ENCODE results near the gene ROMO1. TPM values are rescaled to one million over a fixed set of nuclear protein-coding genes. Genes with fewer than 3 reads are reported as not detected.

ROMO1 gene
- total RNA-seq, 1 donor from 2014 or later = 105 TPM

DNA sequence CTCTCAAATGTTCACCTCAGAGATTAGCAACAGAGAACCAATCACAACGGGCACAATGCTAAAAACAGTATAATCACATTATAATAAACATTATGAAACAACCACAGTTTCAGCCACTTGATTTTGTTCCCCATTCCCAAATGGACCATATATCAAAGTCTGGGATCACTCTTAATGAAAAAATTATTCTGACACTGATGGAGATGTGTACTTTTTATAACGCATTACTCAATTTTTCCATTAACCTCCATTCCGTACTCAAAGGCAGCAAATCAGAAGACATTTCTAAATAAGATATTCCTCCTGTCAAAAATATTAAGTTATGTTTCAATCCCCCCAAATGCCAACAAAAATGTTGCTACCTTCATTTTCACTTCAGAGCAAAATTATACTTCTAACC, 37.3 kb upstream of the ROMO1 start:
- Mint-ChIP-seq H3K27me3 (ENCODE audit: low read depth) (no peaks in the 10 kb centered on the region), H3K36me3 (peaks cover 3% of the 10 kb centered on the region), H3K27ac (peak overlapping the region; percentile 86), H3K4me3 (peak overlapping the region; percentile 95), H3K9me3 (no peaks in the 10 kb centered on the region), H3K4me1 (peaks cover 57% of the 10 kb centered on the region)
- no peak for DNase-seq (ENCODE audit: low spot score in 2 of 2, unreplicated experiment in 2 of 2)
- TF ChIP-seq, protein P1, sequence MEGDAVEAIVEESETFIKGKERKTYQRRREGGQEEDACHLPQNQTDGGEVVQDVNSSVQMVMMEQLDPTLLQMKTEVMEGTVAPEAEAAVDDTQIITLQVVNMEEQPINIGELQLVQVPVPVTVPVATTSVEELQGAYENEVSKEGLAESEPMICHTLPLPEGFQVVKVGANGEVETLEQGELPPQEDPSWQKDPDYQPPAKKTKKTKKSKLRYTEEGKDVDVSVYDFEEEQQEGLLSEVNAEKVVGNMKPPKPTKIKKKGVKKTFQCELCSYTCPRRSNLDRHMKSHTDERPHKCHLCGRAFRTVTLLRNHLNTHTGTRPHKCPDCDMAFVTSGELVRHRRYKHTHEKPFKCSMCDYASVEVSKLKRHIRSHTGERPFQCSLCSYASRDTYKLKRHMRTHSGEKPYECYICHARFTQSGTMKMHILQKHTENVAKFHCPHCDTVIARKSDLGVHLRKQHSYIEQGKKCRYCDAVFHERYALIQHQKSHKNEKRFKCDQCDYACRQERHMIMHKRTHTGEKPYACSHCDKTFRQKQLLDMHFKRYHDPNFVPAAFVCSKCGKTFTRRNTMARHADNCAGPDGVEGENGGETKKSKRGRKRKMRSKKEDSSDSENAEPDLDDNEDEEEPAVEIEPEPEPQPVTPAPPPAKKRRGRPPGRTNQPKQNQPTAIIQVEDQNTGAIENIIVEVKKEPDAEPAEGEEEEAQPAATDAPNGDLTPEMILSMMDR (IDR thresholded peaks at IDR 0.05; ENCODE audit: unreplicated experiment) = no peak

DNA sequence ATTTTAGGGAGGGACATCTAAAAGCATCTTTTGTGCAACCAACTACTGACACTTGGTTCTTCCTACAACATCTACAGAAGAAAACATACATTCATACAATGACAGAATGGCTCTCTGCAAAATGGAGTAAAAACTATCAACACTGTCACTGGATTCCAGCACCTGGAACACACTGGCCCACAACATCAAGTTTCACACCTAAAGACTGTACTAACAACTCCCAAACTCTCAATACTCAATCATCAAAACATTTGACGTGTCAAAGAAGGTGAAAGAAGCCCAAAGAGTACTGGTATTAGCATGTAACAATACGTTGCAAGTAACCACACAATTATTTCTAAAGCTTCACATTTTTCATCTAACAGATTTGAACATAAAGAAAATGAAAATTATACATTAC, 36.7 kb upstream of the ROMO1 start:
- Mint-ChIP-seq H3K4me3 (peak overlapping the region; percentile 95), H3K27ac (peak overlapping the region; percentile 86), H3K27me3 (ENCODE audit: low read depth) (no peaks in the 10 kb centered on the region), H3K9me3 (no peaks in the 10 kb centered on the region), H3K4me1 (peaks cover 52% of the 10 kb centered on the region), H3K36me3 (no peaks in the 10 kb centered on the region)
- TF ChIP-seq, protein P1 (IDR thresholded peaks at IDR 0.05; ENCODE audit: unreplicated experiment) = no peak
- no peak for DNase-seq (ENCODE audit: low spot score in 2 of 2, unreplicated experiment in 2 of 2)

- TF ChIP-seq, protein P1 (IDR thresholded peaks at IDR 0.05; ENCODE audit: unreplicated experiment) = no peak
- peak overlapping the region; percentile 95 for H3K4me3 Mint-ChIP-seq
- peaks cover 52% of the 10 kb centered on the region for H3K4me1 Mint-ChIP-seq
- H3K27ac Mint-ChIP-seq = peak overlapping the region; percentile 100
- no peaks in the 10 kb centered on the region for H3K9me3 Mint-ChIP-seq
- DNase-seq (ENCODE audit: low spot score in 2 of 2, unreplicated experiment in 2 of 2) = peak in 1 of 2 experiments; percentile 42
- H3K27me3 Mint-ChIP-seq (ENCODE audit: low read depth) = no peaks in the 10 kb centered on the region
- peaks cover 4% of the 10 kb centered on the region for H3K36me3 Mint-ChIP-seq
These were observed 35.4 kb upstream of the ROMO1 start for GRCh38 chr20:35663516-35664465.

DNA sequence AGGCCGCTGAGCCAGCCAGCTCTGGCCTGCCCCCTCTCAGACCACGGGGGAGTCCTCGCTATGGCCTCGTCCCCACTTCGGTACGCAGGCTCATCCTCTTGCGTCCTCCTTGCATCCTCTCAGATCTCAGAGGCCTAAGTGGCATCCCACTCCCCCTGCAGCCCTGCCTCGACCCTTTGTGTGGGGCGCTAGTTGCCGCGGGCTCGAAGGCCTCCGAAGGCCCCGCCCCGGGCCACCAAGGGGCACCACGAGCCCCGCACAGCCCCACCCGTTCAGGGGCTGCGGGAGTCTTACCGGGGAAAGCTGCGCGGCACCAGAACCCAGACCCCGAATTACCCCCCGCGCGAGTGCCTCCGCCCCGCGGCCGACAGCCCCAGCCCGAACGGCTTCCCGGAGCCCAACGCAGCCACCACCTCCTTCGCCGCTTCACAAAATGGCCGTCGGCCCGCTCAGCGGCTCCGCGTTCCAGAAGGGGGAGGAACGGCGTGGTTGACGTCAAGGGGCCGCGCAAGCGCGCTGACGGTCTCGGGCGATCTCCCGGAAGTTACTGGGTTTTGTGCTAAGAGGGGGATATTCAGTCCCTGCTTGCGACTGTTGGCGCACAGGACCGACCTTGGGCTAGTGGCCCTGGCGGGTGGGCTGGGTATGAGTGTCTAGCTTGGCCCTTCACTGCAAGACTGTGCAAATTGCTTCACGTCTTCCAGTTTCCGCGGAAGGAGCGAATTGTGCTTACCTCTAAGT, 34.6 kb upstream of the ROMO1 start, which contains the start of the genes CPNE1 and RBM12:
Gene CPNE1 (minus strand): TSS at position 435 of the 741 bp plus-strand sequence. CDS start 31,977 bp downstream, outside the sequence.
Gene RBM12 (minus strand): TSS at position 435 of the 741 bp plus-strand sequence. CDS start 9,578 bp downstream, outside the sequence.
- Mint-ChIP-seq H3K36me3 (peaks cover 4% of the 10 kb centered on the region), H3K9me3 (no peaks in the 10 kb centered on the region), H3K27ac (peak within 1 kb of the TSS; percentile 100), H3K4me1 (peaks cover 46% of the 10 kb centered on the region), H3K4me3 (peak within 1 kb of the TSS; percentile 95), H3K27me3 (ENCODE audit: low read depth) (no peaks in the 10 kb centered on the region)
- DNase-seq (ENCODE audit: low spot score in 2 of 2, unreplicated experiment in 2 of 2) = peak; percentile 86 to 95
- TF ChIP-seq, protein P1 (IDR thresholded peaks at IDR 0.05; ENCODE audit: unreplicated experiment) = no peak

GRCh38 chr20:35665949-35666288, 33.3 kb upstream of the ROMO1 start:
- no peaks in the 10 kb centered on the region for H3K27me3 Mint-ChIP-seq (ENCODE audit: low read depth)
- no peak for DNase-seq (ENCODE audit: low spot score in 2 of 2, unreplicated experiment in 2 of 2)
- TF ChIP-seq, protein P1 (IDR thresholded peaks at IDR 0.05; ENCODE audit: unreplicated experiment) = no peak
- peak overlapping the region; percentile 81 for H3K27ac Mint-ChIP-seq
- peak overlapping the region; percentile 13 for H3K4me3 Mint-ChIP-seq
- H3K4me1 Mint-ChIP-seq = peaks cover 33% of the 10 kb centered on the region
- H3K9me3 Mint-ChIP-seq = no peaks in the 10 kb centered on the region
- H3K36me3 Mint-ChIP-seq = peaks cover 5% of the 10 kb centered on the region
